K562 (cell line): ENCODE measurements around the gene CYTH4. TPM values are rescaled to one million over a fixed set of nuclear protein-coding genes. Genes with fewer than 3 reads are reported as not detected.
A peak's percentile ranks its signal among the peaks of the same experiment; 100 is the strongest.

Experiments used
- ATAC-seq: fragments of 200-7000 bp; cut with Tn5 transposase; 3 replicates; pipeline ENCODE4 v1.9.1; 2020; ENCODE audit warnings: moderate library complexity
- BruUV-seq: library from RNA; stranded (reverse); fragments of 400-500 nt; replicated peaks from 2 replicates; lab custom pipeline; 2021; lab: Mats Ljungman, UMichigan
- CTCF ChIA-PET: fragments of 300-600 bp; formaldehyde crosslinking; extraction: SDS; loops from one replicate; lab custom pipeline; 2021; ENCODE audit warnings: low intra/inter-chr PET ratio; lab: Yijun Ruan, JAX
- POLR2A ChIA-PET: fragments of 300-600, 350-650 bp; sonication (Branson Sonifier 250); formaldehyde crosslinking; extraction: SDS; loops from one replicate; lab custom pipeline; 2021; ENCODE audit warnings: antibody characterized with exemption, inconsistent platforms; lab: Yijun Ruan, JAX
- DNase-seq, 4 experiments: peaks; one replicate each; pipeline versions ENCODE4 v3.0.0 to v3.0.0-alpha.2; 2011 to 2018; ENCODE audit warnings: low spot score in 3 of 4, mixed read lengths in 3 of 4; ENCODE audit errors: extremely low read depth in 1 of 4
- FAIRE-seq: peaks from 2 replicates; lab custom pipeline; 2011; peaks lifted over from hg19 to GRCh38; lab: Jason Lieb, UNC
- H2AFZ ChIP-seq: 2 replicates; pipeline ENCODE4 v1.6.0; 2011; ENCODE audit warnings: low read depth, low read length, control low read depth, inconsistent platforms
- H3K27ac ChIP-seq: fragments of 200-600 bp; 3 replicates; pipeline ENCODE4 v1.8.0; 2011; ENCODE audit warnings: low read depth, mild to moderate bottlenecking, control low read depth, inconsistent platforms, low read length, moderate library complexity, mixed read lengths; ENCODE audit errors: extremely low read depth
- H3K27me3 ChIP-seq, 2 experiments: fragments of 300-600 bp in 1 of 2; 2 replicates in 1 of 2; 3 replicates in 1 of 2; pipeline versions ENCODE4 v1.6.0 to v1.8.0; 2011; ENCODE audit warnings: inconsistent platforms in 2 of 2, low read length in 2 of 2, mild to moderate bottlenecking in 1 of 2, mixed read lengths in 1 of 2, moderate library complexity in 1 of 2; ENCODE audit not compliant: control insufficient read depth in 2 of 2, insufficient read depth in 2 of 2
- H3K36me3 ChIP-seq: fragments of 300-600 bp; 3 replicates; pipeline ENCODE4 v1.8.0; 2011; ENCODE audit warnings: mild to moderate bottlenecking, low read length, inconsistent platforms; ENCODE audit not compliant: control insufficient read depth, insufficient read depth
- H3K4me1 ChIP-seq, 2 experiments: fragments of 200-600 bp in 1 of 2; replicated peaks in 1 of 2; 2 replicates in 1 of 2; 3 replicates in 1 of 2; pipeline versions ENCODE4 v1.5.1 to v1.8.0; 2011; ENCODE audit warnings: inconsistent platforms in 2 of 2, low read length in 2 of 2, mild to moderate bottlenecking in 1 of 2, mixed read lengths in 1 of 2, moderate library complexity in 1 of 2; ENCODE audit not compliant: control insufficient read depth in 2 of 2, insufficient read depth in 2 of 2
- H3K4me2 ChIP-seq: 2 replicates; pipeline ENCODE4 v1.6.1; 2011; ENCODE audit warnings: low read length, control low read depth, inconsistent platforms, mixed read lengths; ENCODE audit not compliant: insufficient read depth
- H3K4me3 ChIP-seq: fragments of 200-600 bp; sonication (generic), shearing (Covaris generic); 2 replicates; pipeline ENCODE4 v1.5.1; 2016; ENCODE audit warnings: control low read depth, inconsistent platforms
- H3K79me2 ChIP-seq: fragments of 200-600 bp; 3 replicates; pipeline ENCODE4 v1.8.0; 2011; ENCODE audit warnings: low read length, inconsistent platforms; ENCODE audit not compliant: control insufficient read depth, insufficient read depth
- H3K9ac ChIP-seq, 2 experiments: 2 replicates each; pipeline versions ENCODE4 v1.6.0 to v1.6.1; 2011; ENCODE audit warnings: low read depth in 2 of 2, low read length in 2 of 2, control low read depth in 1 of 2, inconsistent platforms in 1 of 2, mild to moderate bottlenecking in 1 of 2, mixed read lengths in 1 of 2; ENCODE audit not compliant: insufficient read depth in 1 of 2
- H3K9me1 ChIP-seq: one replicate; pipeline ENCODE4 v1.6.0; 2011; ENCODE audit warnings: inconsistent platforms, mild to moderate bottlenecking, low read length, moderate library complexity; ENCODE audit not compliant: control insufficient read depth, insufficient read depth
- H3K9me3 ChIP-seq: replicated peaks from 2 replicates; pipeline ENCODE4 v1.5.1; 2011; ENCODE audit warnings: low read depth, low read length, inconsistent platforms; ENCODE audit not compliant: control insufficient read depth, insufficient read depth
- H4K20me1 ChIP-seq: replicated peaks from 2 replicates; pipeline ENCODE4 v1.6.1; 2011; ENCODE audit warnings: low read length, inconsistent platforms, mixed read lengths; ENCODE audit not compliant: control insufficient read depth, insufficient read depth
- HOXB6 ChIP-seq: fragments of 250-450 bp; sonication (Bioruptor Pico); IDR thresholded peaks from 2 replicates; pipeline ENCODE4 v1.5.1; 2022; ENCODE audit warnings: mild to moderate bottlenecking, borderline replicate concordance
- NFIC ChIP-seq: fragments of 450-650 bp; IDR thresholded peaks from 2 replicates; pipeline ENCODE4 v1.6.1; 2017; ENCODE audit warnings: mild to moderate bottlenecking, inconsistent platforms
- ZNF124 ChIP-seq: sonication (generic); formaldehyde crosslinking; IDR thresholded peaks from 2 replicates; pipeline ENCODE4 v1.8.1; 2022; ENCODE audit warnings: missing genetic modification reagents
- WGBS: fragments of 100-300 bp; shearing (Covaris generic); methylation state at CpG from one replicate; pipeline ENCODE4 v1.1.6; 2016; ENCODE audit warnings: low coverage, mixed read lengths; ENCODE audit not compliant: insufficient coverage; ENCODE audit errors: missing lambda C conversion rate; 5-methylcytosine and 5-hydroxymethylcytosine counted together
- in situ Hi-C: fragments of 300-500 bp; cut with MboI; formaldehyde crosslinking; loops from 4 replicates; pipeline ENCODE4 v1.15.0; 2018; ENCODE audit warnings: inconsistent platforms, mixed read lengths
- intact Hi-C: fragments of 100-400 bp; cut with micrococcal nuclease; formaldehyde crosslinking; loops from 2 replicates; pipeline ENCODE4 v1.14.2; 2022
- polyA plus RNA-seq, 8 experiments: library from polyadenylated mRNA; depleted of rRNA in 4 of 8; stranded (reverse) in 5 of 8; unstranded in 3 of 8; fragments of >200 nt; fragmentation: Nextera tagmentation in 2 of 8; fragmentation: Illumina TruSeq in 1 of 8; extraction: Ambion mirVana in 2 of 8; extraction: Trizol in 1 of 8; gene quantifications; 2 replicates each; pipeline versions ENCODE4 v1.2.1 to v1.2.3, GENCODE V29; 2011 to 2014; ENCODE audit warnings: inconsistent platforms in 1 of 8, missing spikeins in 1 of 8
- total RNA-seq, 7 experiments: library from RNA; depleted of rRNA in 6 of 7; stranded (reverse); fragments of >200 nt in 6 of 7; fragmentation: Illumina TruSeq in 2 of 7; extraction: Trizol in 2 of 7; gene quantifications; 2 replicates each; pipeline versions ENCODE4 v1.2.1 to v1.2.3, GENCODE V29; 2011 to 2021; ENCODE audit warnings: low replicate concordance in 1 of 7
- TF ChIP-seq, protein P1 (sequence below), 2 experiments: fragments of 450-650 bp; IDR thresholded peaks; 2 replicates each; pipeline ENCODE4 v1.6.1; 2016; ENCODE audit warnings: mild to moderate bottlenecking in 2 of 2, borderline replicate concordance in 1 of 2, low read depth in 1 of 2, moderate library complexity in 1 of 2

Gene CYTH4
- total and polyA plus RNA-seq, 9 of the 15 experiments (the other 6 are each of a cell fraction or from before 2014, with no cell fraction given): 0.03 to 2.0 (median 0.61) TPM; not detected in 1

DNA sequence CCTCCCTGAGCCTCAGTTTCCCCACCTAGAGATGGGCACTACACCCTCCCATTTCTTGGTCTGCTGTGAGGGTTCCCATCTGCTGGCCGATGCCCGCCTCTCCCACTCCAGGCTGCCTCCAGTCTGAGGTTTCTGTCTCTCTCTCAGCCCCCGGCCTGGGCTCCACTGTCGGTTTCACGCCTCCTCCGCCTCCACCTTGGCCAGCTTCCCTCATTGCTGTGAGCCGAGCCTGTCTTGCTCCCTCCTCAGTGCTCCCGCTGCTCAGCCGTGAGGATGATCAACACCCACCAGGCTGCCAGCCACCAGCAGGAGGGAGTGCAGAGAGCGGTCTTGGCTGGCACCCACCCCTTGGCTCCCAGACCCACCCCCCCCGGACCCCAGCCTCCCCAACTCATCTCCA lies 61.0 kb downstream of the CYTH4 start:
- no peak for FAIRE-seq
- no peak for ATAC-seq
- no peak for DNase-seq
- no peaks in the 10 kb centered on the region for H3K79me2 ChIP-seq
- in situ Hi-C loops (no loop called here), intact Hi-C loops (no loop called here)
- peaks cover 0 to 16% of the 10 kb centered on the region in 2 experiments; a peak in 3 of 5 replicates for H3K27me3 ChIP-seq
- no peak overlapping the region for H3K4me3 ChIP-seq
- TF ChIP-seq ZNF124 (CRISPR knock-in tag) (no peak), HOXB6 (CRISPR knock-in tag) (no peak)
- H3K9me1 ChIP-seq: no peaks in the 10 kb centered on the region
- no peaks in the 10 kb centered on the region for H3K36me3 ChIP-seq
- H3K4me2 ChIP-seq: no peak overlapping the region
- H3K27ac ChIP-seq: no peak overlapping the region
- H3K4me1 ChIP-seq: peaks cover 0 to 4% of the 10 kb centered on the region in 2 experiments; a peak in 1 of 5 replicates
- 0% methylated on average over 3 of the region's 11 CpGs for WGBS
- no peaks in the 10 kb centered on the region for H3K9me3 ChIP-seq
- H2AFZ ChIP-seq: no peak overlapping the region
- H4K20me1 ChIP-seq: no peaks in the 10 kb centered on the region; the same call in 1 of the 2 replicates
- H3K9ac ChIP-seq: no peak overlapping the region; a peak in 1 of 4 replicates
- POLR2A ChIA-PET: interaction anchor here (0.7 kb wide), 2 partner anchors 226 to 227 kb away, joined by 3 read pairs; no protein-coding TSS in a partner anchor
- BruUV-seq: no TSS peak
- CTCF ChIA-PET: no interaction called here

DNA sequence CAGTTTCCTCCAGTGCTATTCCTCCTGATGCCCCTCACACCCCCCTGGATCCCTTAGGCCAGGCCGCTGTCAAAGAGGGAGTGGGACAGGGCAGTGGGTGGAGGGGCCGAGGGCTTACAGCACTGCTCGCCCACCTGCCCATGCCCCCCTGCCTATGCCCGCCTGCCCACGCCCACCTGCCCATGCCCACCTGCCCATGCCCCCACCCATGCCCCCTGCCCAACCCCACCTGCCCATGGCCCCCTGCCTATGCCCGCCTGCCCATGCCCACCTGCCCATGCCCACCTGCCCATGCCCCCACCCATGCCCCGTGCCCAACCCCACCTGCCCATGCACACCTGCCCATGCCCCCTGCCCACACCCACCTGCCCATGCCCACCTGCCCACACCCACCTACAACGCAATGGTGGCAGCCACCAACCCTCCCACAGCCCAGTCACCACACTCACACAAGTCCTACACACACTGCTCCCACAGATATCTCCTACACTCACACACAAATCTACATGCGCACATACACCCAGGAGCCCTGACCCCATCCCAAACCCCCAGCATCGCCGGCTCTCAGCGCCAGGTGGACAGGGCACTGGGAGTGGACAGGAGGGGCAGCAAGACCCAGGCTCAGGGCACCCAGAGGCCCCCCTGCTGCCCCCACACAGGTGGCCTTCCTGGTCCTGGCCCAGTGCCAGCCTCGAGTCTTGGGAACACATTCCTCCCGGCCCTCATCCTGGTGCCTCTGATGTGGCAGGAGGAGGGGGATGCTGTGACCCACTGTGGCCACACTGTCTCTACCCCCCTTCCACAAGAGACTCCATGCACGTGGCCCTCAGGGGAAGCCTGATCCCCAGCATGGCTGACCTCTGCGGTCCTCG lies 61.8 kb downstream of the CYTH4 start:
- no peak for ATAC-seq
- H3K9ac ChIP-seq: no peak overlapping the region
- no peaks in the 10 kb centered on the region for H3K9me1 ChIP-seq
- CTCF ChIA-PET: no interaction called here
- H3K27me3 ChIP-seq: peaks cover 0 to 16% of the 10 kb centered on the region in 2 experiments; a peak in 2 of 5 replicates
- H3K9me3 ChIP-seq: no peaks in the 10 kb centered on the region
- H3K27ac ChIP-seq: no peak overlapping the region
- no TSS peak for BruUV-seq
- no peaks in the 10 kb centered on the region for H3K36me3 ChIP-seq
- no peaks in the 10 kb centered on the region; the same call in 1 of the 2 replicates for H4K20me1 ChIP-seq
- in situ Hi-C loops (no loop called here), intact Hi-C loops (no loop called here)
- no peak overlapping the region for H2AFZ ChIP-seq
- no peak for FAIRE-seq
- peak; percentile 80 for TF ChIP-seq NFIC
- TF ChIP-seq, protein P1, sequence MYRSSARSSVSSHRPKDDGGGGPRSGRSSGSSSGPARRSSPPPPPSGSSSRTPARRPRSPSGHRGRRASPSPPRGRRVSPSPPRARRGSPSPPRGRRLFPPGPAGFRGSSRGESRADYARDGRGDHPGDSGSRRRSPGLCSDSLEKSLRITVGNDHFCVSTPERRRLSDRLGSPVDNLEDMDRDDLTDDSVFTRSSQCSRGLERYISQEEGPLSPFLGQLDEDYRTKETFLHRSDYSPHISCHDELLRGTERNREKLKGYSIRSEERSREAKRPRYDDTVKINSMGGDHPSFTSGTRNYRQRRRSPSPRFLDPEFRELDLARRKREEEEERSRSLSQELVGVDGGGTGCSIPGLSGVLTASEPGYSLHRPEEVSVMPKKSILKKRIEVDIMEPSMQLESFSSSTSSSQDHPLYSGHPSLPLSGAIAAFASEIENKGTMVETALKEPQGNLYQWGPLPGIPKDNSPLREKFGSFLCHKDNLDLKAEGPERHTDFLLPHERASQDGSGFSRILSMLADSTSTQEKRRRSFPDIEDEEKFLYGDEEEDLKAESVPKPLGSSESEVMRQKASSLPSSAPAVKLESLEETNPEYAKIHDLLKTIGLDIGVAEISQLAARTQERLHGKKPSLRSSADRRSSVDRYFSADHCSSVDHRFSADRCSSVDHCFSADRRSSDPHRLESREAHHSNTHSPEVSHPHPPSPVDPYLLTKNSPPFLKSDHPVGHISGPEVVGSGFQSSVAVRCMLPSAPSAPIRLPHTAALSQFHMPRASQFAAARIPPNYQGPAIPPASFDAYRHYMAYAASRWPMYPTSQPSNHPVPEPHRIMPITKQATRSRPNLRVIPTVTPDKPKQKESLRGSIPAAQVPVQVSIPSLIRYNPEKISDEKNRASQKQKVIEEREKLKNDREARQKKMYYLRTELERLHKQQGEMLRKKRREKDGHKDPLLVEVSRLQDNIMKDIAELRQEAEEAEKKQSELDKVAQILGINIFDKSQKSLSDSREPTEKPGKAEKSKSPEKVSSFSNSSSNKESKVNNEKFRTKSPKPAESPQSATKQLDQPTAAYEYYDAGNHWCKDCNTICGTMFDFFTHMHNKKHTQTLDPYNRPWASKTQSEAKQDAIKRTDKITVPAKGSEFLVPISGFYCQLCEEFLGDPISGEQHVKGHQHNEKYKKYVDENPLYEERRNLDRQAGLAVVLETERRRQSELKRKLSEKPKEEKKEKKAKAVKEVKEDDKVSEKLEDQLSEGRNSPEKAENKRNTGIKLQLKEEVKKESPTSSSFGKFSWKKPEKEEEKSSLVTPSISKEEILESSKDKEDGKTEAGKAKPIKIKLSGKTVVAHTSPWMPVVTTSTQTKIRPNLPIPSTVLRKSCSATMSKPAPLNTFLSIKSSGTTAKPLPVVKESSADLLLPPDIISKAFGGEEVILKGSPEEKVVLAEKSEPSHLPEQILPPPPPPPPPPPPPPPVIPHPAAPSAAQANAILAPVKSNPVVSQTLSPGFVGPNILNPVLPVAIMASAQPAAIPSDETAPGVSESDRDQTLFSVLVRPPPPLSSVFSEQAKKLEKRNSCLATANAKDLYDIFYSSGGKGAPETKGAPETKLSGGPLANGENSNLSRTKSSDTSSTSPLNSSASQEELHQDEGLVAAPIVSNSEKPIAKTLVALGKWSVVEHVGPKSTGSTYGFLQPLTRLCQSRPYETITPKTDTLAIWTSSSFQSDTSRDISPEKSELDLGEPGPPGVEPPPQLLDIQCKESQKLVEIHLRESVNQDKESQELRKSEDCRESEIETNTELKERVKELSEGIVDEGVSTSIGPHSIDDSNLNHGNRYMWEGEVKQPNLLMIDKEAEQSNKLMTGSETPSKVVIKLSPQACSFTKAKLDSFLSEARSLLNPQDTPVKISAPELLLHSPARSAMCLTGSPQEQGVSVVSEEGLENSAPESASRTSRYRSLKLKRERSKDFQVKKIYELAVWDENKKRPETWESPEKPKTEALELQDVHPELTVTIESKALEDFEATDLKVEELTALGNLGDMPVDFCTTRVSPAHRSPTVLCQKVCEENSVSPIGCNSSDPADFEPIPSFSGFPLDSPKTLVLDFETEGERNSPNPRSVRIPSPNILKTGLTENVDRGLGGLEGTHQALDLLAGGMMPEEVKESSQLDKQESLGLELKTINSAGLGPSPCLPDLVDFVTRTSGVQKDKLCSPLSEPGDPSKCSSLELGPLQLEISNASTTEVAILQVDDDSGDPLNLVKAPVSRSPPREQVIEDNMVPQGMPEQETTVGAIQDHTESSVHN (IDR thresholded peaks at IDR 0.05; ENCODE audit: borderline replicate concordance in 1 of 2, low read depth in 1 of 2): no peak
- no peak overlapping the region for H3K4me3 ChIP-seq
- no peaks in the 10 kb centered on the region for H3K79me2 ChIP-seq
- peaks cover 0 to 4% of the 10 kb centered on the region in 2 experiments; a peak in 1 of 5 replicates for H3K4me1 ChIP-seq
- no peak overlapping the region for H3K4me2 ChIP-seq
- 12% methylated on average over 8 of the region's 17 CpGs for WGBS
- POLR2A ChIA-PET: interaction anchor here (0.7 kb wide), 1 partner anchor 227 kb away, joined by 3 read pairs; no protein-coding TSS in a partner anchor
- no peak for DNase-seq
